RPMI8226 (cell line): ENCODE data around the gene INPP5D.

Experiments
- DNase-seq: peaks from one replicate; pipeline ENCODE4 v3.0.0-alpha.2; 2015

INPP5D gene

GRCh38 chr2:233250985-233251305 is 190.8 kb downstream of the INPP5D start:
- no peak for DNase-seq

DNA sequence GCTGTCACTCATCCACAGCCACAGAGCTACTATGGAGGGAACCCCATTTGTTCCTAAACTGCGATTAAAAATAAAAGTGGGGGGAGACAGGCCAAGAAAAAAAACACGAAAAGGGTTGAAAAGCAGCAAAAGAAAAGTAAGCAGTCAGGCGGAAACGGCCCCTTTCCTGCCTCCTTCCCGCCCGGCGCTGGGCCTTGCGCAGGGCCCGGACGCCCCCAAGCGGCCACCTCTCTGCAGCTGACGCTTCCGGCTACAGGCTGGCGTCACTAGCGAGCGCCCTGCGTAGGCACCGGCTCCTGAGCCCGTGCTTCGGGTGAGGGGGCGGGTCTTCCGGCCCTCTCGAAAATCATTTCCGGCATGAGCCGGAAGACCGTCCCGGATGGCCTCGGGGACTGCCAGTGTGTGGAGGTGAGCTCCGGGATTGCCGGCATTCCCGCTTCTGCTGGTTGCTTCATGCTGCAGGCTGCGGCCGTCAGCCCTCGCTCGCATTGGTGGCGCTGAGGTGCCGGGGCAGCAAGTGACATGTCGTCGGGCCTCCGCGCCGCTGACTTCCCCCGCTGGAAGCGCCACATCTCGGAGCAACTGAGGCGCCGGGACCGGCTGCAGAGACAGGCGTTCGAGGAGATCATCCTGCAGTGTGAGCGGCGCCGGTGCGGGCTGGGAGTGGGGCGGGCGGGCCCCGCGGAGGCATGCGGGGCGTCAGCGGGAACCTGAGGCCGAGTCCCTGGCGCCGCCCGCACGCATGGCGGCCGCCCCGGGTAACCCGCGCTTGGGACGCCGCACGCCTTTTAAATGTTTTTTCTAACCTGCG is 191.4 kb downstream of the INPP5D start, which contains the start of gene ATG16L1:
ATG16L1 (plus strand) TSS at position 368 of the 811 bp plus-strand sequence; CDS start at position 523, 155 bp downstream.
- peak; percentile 95 for DNase-seq

DNA sequence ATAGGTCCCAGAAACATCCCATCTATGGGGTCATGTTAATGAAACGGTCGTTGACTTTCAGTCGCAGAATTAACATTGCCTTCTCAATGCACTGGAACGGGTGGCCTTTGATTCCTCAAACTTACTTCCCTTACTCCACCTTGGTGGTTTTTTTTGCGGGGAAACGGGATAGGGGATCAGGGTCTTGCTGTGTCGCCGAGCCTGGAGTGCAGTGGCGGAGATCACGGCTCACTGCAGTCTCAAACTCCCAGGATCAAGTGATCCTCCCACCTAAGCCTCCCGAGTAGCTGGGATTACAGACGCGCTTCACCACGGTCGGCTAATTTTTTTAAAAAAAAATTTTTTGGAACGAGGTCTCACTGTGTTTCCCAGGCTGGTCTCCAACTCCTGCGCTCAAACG is 192.1 kb downstream of the INPP5D start:
- no peak for DNase-seq

- no peak for DNase-seq
Measured at GRCh38 chr2:233255151-233255550, 195.0 kb downstream of the INPP5D start.

DNA sequence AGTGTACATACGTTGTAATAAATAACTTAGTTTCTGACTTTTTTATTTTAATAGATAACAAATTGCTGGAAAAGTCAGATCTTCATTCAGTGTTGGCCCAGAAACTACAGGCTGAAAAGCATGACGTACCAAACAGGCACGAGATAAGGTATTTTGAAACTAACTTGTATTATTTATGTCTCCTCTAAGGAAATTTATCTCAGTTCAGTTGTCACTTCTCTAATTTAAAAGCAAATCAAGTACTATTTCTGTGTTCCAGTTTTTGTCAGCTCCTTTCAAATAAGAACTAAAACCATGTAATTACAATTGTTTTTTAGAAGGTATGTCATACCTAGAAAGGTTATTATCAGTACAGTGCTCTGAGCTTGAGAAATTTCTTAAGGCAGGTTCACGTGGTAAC is 195.9 kb downstream of the INPP5D start:
- DNase-seq = no peak
